HCT116 (cell line): Measurements from ENCODE around the gene NUDT16. TPM values are rescaled to one million over a fixed set of nuclear protein-coding genes. Genes with fewer than 3 reads are reported as not detected.

Source experiments
- ATAC-seq: fragments of 200-7000 bp; cut with Tn5 transposase; 2 replicates; pipeline ENCODE4 v1.9.1; 2020; ENCODE audit warnings: mild to moderate bottlenecking, moderate library complexity
- BruUV-seq: library from RNA; stranded (reverse); fragments of 400-500 nt; replicated peaks from 2 replicates; lab custom pipeline; 2021; lab: Mats Ljungman, UMichigan
- CTCF ChIA-PET: fragments of 300-600 bp; sonication (Branson Sonifier 250); formaldehyde crosslinking; loops from one replicate; lab custom pipeline; 2021; ENCODE audit warnings: antibody characterized with exemption; lab: Charles Lee
- POLR2A ChIA-PET: fragments of 300-600, 350-600 bp; sonication (Branson Sonifier 250); formaldehyde crosslinking; loops from one replicate; lab custom pipeline; 2021; ENCODE audit warnings: antibody characterized with exemption; lab: Charles Lee
- RAD21 ChIA-PET, 2 experiments: fragments of 300-600 bp; sonication (Branson Sonifier 250); formaldehyde crosslinking; loops; one replicate each; lab custom pipeline; 2023; ENCODE audit warnings: low total read pairs in 2 of 2; ENCODE audit not compliant: uncharacterized antibody in 2 of 2, unreplicated experiment in 2 of 2, low non-redundant PET in 1 of 2; lab: Charles Lee
- DNase-seq: peaks from one replicate; pipeline ENCODE4 v3.0.0-alpha.2; 2010; ENCODE audit warnings: low read depth, low spot score
- H2AFZ ChIP-seq: fragments of 200-600 bp; shearing (Covaris generic), sonication (generic); 2 replicates; pipeline ENCODE4 v1.6.1; 2017; ENCODE audit warnings: low read depth, mixed run types, mixed read lengths, antibody characterized with exemption, low read length; ENCODE audit not compliant: poor library complexity, severe bottlenecking
- H3K27ac ChIP-seq: 2 replicates; pipeline ENCODE4 v1.5.1; 2012; ENCODE audit warnings: low read depth, low read length
- H3K27me3 ChIP-seq: fragments of 200-600 bp; sonication (generic); 2 replicates; pipeline ENCODE4 v1.6.1; 2016; ENCODE audit warnings: mixed run types, low read length, mixed read lengths; ENCODE audit not compliant: insufficient read depth
- H3K36me3 ChIP-seq, 2 experiments: fragments of 200-500 bp in 1 of 2; fragments of 200-600 bp in 1 of 2; sonication (Bioruptor generic) in 1 of 2; sonication (generic) in 1 of 2; 2 replicates each; pipeline versions ENCODE4 v1.5.1 to v1.6.1; 2014 to 2016; ENCODE audit warnings: low read length in 2 of 2, inconsistent platforms in 1 of 2, mixed read lengths in 1 of 2, mixed run types in 1 of 2; ENCODE audit not compliant: insufficient read depth in 2 of 2, control insufficient read depth in 1 of 2
- H3K4me1 ChIP-seq, 2 experiments: fragments of 200-600 bp in 1 of 2; sonication (generic) in 1 of 2; 2 replicates each; pipeline versions ENCODE4 v1.5.1 to v1.6.1; 2012 to 2017; ENCODE audit warnings: low read length in 2 of 2, inconsistent platforms in 1 of 2, mild to moderate bottlenecking in 1 of 2, mixed read lengths in 1 of 2, mixed run types in 1 of 2, moderate library complexity in 1 of 2; ENCODE audit not compliant: insufficient read depth in 2 of 2, control insufficient read depth in 1 of 2
- H3K4me2 ChIP-seq: fragments of 200-600 bp; sonication (generic); 2 replicates; pipeline ENCODE4 v1.6.1; 2017; ENCODE audit warnings: mixed run types, low read length, mixed read lengths
- H3K4me3 ChIP-seq, 2 experiments: fragments of 200-600 bp in 1 of 2; sonication (generic) in 1 of 2; replicated peaks in 1 of 2; 2 replicates each; pipeline ENCODE4 v1.5.1; 2011 to 2016; ENCODE audit warnings: low read length in 2 of 2, control low read depth in 1 of 2, low read depth in 1 of 2, mild to moderate bottlenecking in 1 of 2, mixed read lengths in 1 of 2, mixed run types in 1 of 2
- H3K79me2 ChIP-seq: fragments of 200-600 bp; sonication (generic); 2 replicates; pipeline ENCODE4 v1.6.1; 2017; ENCODE audit warnings: mild to moderate bottlenecking, mixed run types, low read length, moderate library complexity, mixed read lengths; ENCODE audit not compliant: insufficient read depth
- H3K9ac ChIP-seq: fragments of 200-600 bp; sonication (generic); 2 replicates; pipeline ENCODE4 v1.6.1; 2016; ENCODE audit warnings: low read length, mixed read lengths
- H3K9me2 ChIP-seq: fragments of 200-600 bp; sonication (generic), shearing (Covaris generic); 2 replicates; pipeline ENCODE4 v1.6.1; 2017; ENCODE audit warnings: mixed run types, mild to moderate bottlenecking, moderate library complexity; ENCODE audit not compliant: insufficient read depth
- H3K9me3 ChIP-seq, 2 experiments: fragments of 200-500 bp in 1 of 2; fragments of 200-600 bp in 1 of 2; sonication (Bioruptor generic) in 1 of 2; sonication (generic) in 1 of 2; 2 replicates each; pipeline ENCODE4 v1.6.1; 2014 to 2017; ENCODE audit warnings: low read length in 2 of 2, mixed read lengths in 2 of 2, inconsistent platforms in 1 of 2, low read depth in 1 of 2, mild to moderate bottlenecking in 1 of 2, mixed run types in 1 of 2, moderate library complexity in 1 of 2; ENCODE audit not compliant: control insufficient read depth in 1 of 2, insufficient read depth in 1 of 2
- H4K20me1 ChIP-seq: fragments of 200-600 bp; sonication (generic), shearing (Covaris generic); 2 replicates; pipeline ENCODE4 v1.6.1; 2017; ENCODE audit warnings: mixed run types, mild to moderate bottlenecking, moderate library complexity; ENCODE audit not compliant: insufficient read depth
- ATF3 ChIP-seq: IDR thresholded peaks from 2 replicates; pipeline ENCODE4 v1.6.1; 2012
- CBX3 ChIP-seq: IDR thresholded peaks from 2 replicates; pipeline ENCODE4 v1.6.1; 2012; ENCODE audit warnings: low read depth
- CEBPB ChIP-seq: IDR thresholded peaks from 2 replicates; pipeline ENCODE4 v1.6.1; 2012; ENCODE audit warnings: low read depth
- FOSL1 ChIP-seq: IDR thresholded peaks from 2 replicates; pipeline ENCODE4 v1.6.1; 2012; ENCODE audit warnings: low read depth
- JUND ChIP-seq: IDR thresholded peaks from 2 replicates; pipeline ENCODE4 v1.6.1; 2012
- POLR2AphosphoS5 ChIP-seq: IDR thresholded peaks from 2 replicates; pipeline ENCODE4 v1.6.1; 2011; ENCODE audit warnings: mild to moderate bottlenecking, low read depth, low read length, moderate library complexity
- RAD21 ChIP-seq: IDR thresholded peaks from 2 replicates; pipeline ENCODE4 v1.6.1; 2012; ENCODE audit warnings: low read depth, mild to moderate bottlenecking
- YY1 ChIP-seq: IDR thresholded peaks from 2 replicates; pipeline ENCODE4 v1.6.1; 2011; ENCODE audit warnings: low read length, low read depth, moderate library complexity, mild to moderate bottlenecking; ENCODE audit not compliant: insufficient replicate concordance; ENCODE audit errors: extremely low read depth
- ZBTB33 ChIP-seq: IDR thresholded peaks from 2 replicates; pipeline ENCODE4 v1.6.1; 2011; ENCODE audit warnings: mild to moderate bottlenecking, low read length, moderate library complexity; ENCODE audit not compliant: insufficient replicate concordance; ENCODE audit errors: extremely low read depth
- intact Hi-C: fragments of 100-400 bp; cut with micrococcal nuclease; formaldehyde crosslinking; loops from 2 replicates; pipeline ENCODE4 v1.10.0; 2022
- total RNA-seq: library from RNA; stranded (reverse); gene quantifications from one replicate; pipeline ENCODE4 v1.2.1, GENCODE V29; 2021; ENCODE audit not compliant: unreplicated experiment

The NUDT16 gene
- total RNA-seq, 1 experiment from 2014 or later = 9.7 TPM

GRCh38 chr3:131349946-131350347 lies 31.6 kb upstream of the NUDT16 start:
- Histone ChIP-seq H3K4me3 (peak overlapping the region in 1 of 2 experiments; percentile 34; a peak in 1 of 4 replicates), H2AFZ (peak overlapping the region; percentile 31), H3K27ac (no peak overlapping the region), H3K36me3 (no peaks in the 10 kb centered on the region), H3K9me3 (no peaks in the 10 kb centered on the region), H3K4me1 (peaks cover 13 to 24% of the 10 kb centered on the region in 2 experiments), H3K27me3 (no peaks in the 10 kb centered on the region), H3K9me2 (no peaks in the 10 kb centered on the region), H3K9ac (peak overlapping the region; percentile 39; the same call in 1 of the 2 replicates), H3K4me2 (peak overlapping the region; percentile 73), H4K20me1 (no peaks in the 10 kb centered on the region), H3K79me2 (no peaks in the 10 kb centered on the region)
- BruUV-seq = no TSS peak
- RAD21 ChIA-PET = no interaction called here
- TF ChIP-seq ATF3 = no peak
- no peak for TF ChIP-seq RAD21
- TF ChIP-seq JUND = peak; percentile 9; the same call in 1 of the 2 replicates
- TF ChIP-seq FOSL1 = peak; percentile 40; the same call in 1 of the 2 replicates
- CTCF ChIA-PET = no interaction called here
- intact Hi-C loops = no loop called here
- POLR2A ChIA-PET = interaction anchor here (1.3 kb wide), 1 partner anchor 11 kb away, joined by 5 read pairs; no protein-coding TSS in a partner anchor
- ATAC-seq = peak; percentile 81
- peak; percentile 21 for DNase-seq

GRCh38 chr3:131350506-131350905 lies 31.1 kb upstream of the NUDT16 start:
- no TSS peak for BruUV-seq
- H2AFZ ChIP-seq = no peak overlapping the region

More at GRCh38 chr3:131350506-131350905, 31.1 kb upstream of the NUDT16 start:
- H3K79me2 ChIP-seq = no peaks in the 10 kb centered on the region
- TF ChIP-seq CEBPB (peak; percentile 18; the same call in 1 of the 2 replicates), POLR2AphosphoS5 (no peak), RAD21 (no peak), CBX3 (no peak), ZBTB33 (no peak), YY1 (no peak)
- intact Hi-C loops = no loop called here
- ChIA-PET CTCF (no interaction called here), RAD21 (no interaction called here), POLR2A (interaction anchor here (1.3 kb wide), 1 partner anchor 11 kb away, joined by 5 read pairs; no protein-coding TSS in a partner anchor)
- DNase-seq (no peak), ATAC-seq (no peak)
- H3K4me3 ChIP-seq = peak overlapping the region in 1 of 2 experiments; percentile 34; a peak in 1 of 4 replicates
- H3K9ac ChIP-seq = 0 out of 2 replicates have a peak overlapping the region, but pooled peaks have one; percentile 39
- H3K4me1 ChIP-seq = peaks cover 13 to 24% of the 10 kb centered on the region in 2 experiments
- no peaks in the 10 kb centered on the region for H4K20me1 ChIP-seq
- no peaks in the 10 kb centered on the region for H3K36me3 ChIP-seq
- no peaks in the 10 kb centered on the region for H3K27me3 ChIP-seq
- no peaks in the 10 kb centered on the region for H3K9me3 ChIP-seq
- H3K4me2 ChIP-seq = peak overlapping the region; percentile 73
- no peaks in the 10 kb centered on the region for H3K9me2 ChIP-seq
- no peak overlapping the region for H3K27ac ChIP-seq
